Stimulated activated CD4-positive, alpha-beta T cell treated with anti-CD3 and anti-CD28 coated beads, Interleukin-2, amount 100 ng/mL, for 48 hours (primary cell): ENCODE measurements around the gene TCERG1L.
"Not testable (repeated sequence)": the region's sequence is repeated elsewhere in the genome, so short reads cannot be mapped to it uniquely, and the experiment has no call there.

ENCODE experiments used
- DNase-seq, 2 donors: peaks; one replicate each; pipeline ENCODE4 v3.0.0-alpha.2; 2020

Gene TCERG1L

GRCh38 chr10:131158695-131159094 lies 152.8 kb downstream of the TCERG1L start:
- DNase-seq, result no peak

- DNase-seq, result no peak
These were observed 153.6 kb downstream of the TCERG1L start for GRCh38 chr10:131157899-131158298.

GRCh38 chr10:131155876-131156230 lies 155.7 kb downstream of the TCERG1L start:
- no peak for DNase-seq

- DNase-seq, result no peak
These were observed 156.2 kb downstream of the TCERG1L start for GRCh38 chr10:131155218-131155875.

DNA sequence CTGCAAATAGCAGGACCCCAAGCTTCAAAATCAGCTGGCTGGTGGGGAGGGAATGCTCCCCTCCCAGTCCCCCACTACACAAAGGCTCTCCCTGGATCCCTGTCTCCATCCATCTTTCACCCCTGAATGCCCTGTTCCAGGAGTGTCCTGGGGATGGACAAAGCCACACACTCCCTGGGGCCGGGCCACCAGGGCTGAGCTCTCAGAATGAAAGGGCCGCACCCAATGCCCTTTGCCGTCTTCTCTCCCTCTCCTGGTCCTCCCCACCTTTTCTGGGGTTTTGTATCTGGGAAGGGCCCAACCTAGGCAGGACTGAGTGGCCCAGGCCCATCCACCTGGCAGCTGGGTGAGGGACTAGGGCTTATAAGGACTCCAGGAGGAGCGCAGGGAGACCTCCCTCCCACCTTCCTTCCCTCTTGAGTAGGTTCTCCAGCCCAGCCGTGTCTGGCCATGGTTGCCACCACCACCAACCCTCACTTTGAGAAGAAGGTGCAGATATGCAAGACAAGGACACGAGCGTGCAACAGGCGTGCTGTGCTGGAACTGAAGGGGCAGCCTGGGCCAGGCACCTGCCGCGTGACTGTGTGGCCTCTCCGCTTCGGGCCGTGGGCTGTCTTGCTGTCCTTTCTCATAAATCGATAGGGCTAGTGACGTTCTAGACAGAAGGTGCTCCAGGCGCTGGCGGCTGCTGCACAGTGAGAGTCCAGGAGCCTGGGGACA lies 157.1 kb downstream of the TCERG1L start:
- DNase-seq, result no peak

DNA sequence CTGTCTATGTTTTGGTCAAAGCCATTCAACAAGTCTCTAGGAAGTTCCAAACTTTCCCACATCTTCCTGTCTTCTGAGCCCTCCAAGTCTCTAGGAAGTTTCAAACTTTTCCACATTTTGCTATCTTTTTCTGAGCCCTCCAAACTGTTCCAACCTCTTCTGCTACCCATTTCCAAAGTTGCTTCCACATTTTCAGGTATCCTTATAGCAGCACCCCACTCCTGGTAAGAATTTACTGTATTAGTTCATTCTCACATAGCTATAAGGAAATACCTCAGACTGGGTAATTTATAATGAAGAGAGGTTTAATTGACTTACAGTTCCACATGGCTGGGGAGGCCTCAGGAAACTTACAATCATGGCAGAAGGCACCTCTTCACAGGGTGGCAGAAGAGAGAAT lies 159.1 kb downstream of the TCERG1L start:
- DNase-seq, result not testable (repeated sequence)

GRCh38 chr10:131150126-131150525 lies 161.4 kb downstream of the TCERG1L start:
- no peak for DNase-seq

DNA sequence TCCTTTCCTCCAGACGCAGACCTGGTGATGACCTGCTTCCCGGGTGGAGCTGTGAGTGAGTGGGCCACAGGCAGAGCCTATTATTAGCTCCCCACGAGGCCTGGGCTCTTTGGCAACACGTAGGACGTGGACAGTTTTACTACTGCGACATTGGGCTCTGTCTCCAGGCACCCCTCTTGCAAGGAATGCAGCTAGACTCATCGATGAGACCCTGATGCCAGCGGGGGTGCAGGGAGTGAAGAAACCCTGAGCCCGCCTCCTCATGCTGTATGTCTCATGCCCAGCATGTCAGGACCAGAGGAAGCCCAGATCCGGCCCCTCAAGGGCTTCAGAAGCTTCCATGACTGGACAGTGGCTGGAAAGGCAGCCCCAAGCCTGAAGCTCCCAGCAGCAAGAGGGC lies 161.9 kb downstream of the TCERG1L start:
- DNase-seq, result no peak

DNA sequence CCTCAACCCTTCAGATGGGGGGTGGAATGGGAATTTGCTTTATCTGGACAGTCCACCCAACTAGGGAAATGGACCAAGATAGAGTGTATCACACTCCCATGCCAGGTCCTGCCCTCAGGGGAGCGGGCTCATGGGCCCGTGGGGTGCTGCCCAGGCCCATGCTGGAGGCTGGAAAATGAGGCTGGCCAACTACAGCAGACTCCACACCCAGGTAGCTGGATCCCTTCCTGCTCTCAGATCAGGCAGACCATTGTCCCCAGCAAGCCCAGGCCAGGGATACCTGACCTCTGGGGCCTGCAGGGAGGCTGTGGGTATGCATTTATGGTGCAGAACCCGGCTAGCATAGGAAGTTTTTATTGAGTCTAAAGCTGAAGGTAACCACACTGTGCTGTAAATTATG lies 162.4 kb downstream of the TCERG1L start:
- no peak for DNase-seq

- no peak for DNase-seq
These were observed 163.3 kb downstream of the TCERG1L start for GRCh38 chr10:131148270-131148669.

GRCh38 chr10:131147301-131147975 lies 164.1 kb downstream of the TCERG1L start:
- no peak for DNase-seq

- DNase-seq, result no peak
These were observed 164.7 kb downstream of the TCERG1L start for GRCh38 chr10:131146790-131147189.

- no peak for DNase-seq
These were observed 165.8 kb downstream of the TCERG1L start for GRCh38 chr10:131145756-131146155.

- no peak for DNase-seq
These were observed 166.7 kb downstream of the TCERG1L start for GRCh38 chr10:131144711-131145375.

DNA sequence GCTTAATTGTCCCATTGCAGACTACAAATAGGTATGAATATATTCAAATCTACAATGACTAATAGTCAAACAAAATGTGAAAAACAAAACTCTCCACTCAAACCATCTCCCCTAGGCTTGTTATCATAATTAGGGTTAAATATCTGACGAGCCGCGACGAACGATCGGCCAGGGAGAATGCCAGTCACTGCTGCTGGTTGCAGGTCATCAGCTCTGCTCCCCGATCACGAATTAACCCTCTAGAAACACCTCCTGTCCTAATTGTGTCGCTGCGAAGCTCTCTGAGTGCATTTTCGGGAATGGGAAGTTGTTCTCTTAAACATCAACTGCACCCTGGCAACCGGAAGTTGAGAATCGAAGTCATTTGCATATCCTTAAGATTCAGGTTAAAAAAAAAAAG lies 167.3 kb downstream of the TCERG1L start:
- no peak for DNase-seq

DNA sequence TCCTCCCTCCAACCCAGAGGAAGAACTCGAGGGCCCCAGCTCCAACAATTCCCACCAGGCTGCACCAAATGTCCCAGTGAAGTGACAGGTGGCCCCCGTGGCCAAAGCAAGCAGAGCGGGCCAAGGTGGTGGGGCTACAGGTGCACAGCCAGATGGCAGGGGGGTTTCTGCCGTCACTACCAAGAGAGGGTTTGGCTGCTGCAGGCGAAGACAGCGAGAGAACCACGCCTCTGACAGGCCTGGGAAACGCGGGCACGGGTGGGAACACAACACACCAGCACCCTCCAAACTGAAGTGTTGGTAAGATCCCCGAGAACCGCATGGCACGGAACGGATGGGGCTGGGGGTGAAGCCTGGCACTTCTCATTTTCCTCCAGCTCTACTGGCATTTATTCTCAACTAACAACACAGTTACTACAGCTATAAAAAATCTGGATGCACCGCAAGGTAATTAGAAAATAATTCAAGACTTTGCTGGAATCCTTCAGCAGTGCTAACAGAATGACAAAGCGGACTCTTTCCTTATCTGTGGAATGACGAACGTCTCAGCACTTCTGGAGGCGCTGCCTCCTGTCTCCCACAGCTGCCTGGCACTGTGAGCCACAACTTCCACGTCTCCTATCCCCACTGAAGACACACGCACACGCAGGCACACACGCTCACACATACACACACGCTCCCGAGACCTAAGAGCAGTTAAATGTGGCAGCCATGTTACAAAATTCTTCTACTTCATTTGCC lies 167.9 kb downstream of the TCERG1L start:
- no peak for DNase-seq

- DNase-seq, result no peak
These were observed 168.8 kb downstream of the TCERG1L start for GRCh38 chr10:131142517-131143380.

DNA sequence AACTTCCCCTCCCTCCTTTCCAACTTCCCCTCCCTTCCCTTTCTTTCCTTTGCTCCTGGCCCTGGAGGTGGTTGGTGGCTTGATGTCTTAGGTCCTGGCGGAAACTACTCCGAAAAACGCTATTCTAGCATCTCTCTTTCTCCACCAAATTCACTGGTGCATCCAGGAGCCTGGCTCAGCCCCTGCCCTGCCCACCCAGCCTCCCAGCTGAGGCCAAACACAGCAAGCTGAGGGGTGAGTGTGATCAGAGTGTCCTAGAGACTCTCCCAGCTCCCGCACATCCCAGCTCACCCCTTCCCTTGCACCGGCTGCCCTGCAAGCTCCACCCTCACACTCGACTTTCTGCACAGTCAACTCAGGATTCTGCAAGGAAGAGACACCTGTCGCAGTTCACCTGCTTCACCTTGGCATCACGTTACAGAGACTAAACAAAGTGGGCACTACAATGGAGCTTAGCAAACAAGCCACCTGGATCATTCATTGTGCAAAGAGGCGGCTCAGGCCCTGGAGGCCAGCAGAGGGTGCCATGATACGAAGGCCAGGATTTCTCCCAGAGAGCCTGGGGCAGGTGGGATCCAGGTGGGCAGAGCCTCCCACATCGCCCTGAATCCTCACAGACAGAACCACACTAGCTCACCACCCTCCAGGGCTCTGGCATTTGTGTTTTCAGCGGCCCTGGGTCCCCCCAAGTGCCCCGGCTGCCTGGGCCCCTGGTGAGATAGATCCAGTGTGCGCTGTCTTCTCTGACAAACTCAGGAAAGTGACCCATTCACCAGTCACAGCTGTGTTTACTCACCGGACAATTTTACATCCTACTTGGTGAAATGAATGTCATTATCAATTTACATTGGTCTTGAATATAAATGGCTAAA lies 169.6 kb downstream of the TCERG1L start:
- DNase-seq, result no peak

GRCh38 chr10:131141207-131141606 lies 170.3 kb downstream of the TCERG1L start:
- DNase-seq, result no peak

GRCh38 chr10:131140606-131141005 lies 170.9 kb downstream of the TCERG1L start:
- DNase-seq, result no peak

- no peak for DNase-seq
These were observed 174.3 kb downstream of the TCERG1L start for GRCh38 chr10:131137223-131137622.
